ENCODE results near the gene ARHGAP29.

Gene ARHGAP29

DNA sequence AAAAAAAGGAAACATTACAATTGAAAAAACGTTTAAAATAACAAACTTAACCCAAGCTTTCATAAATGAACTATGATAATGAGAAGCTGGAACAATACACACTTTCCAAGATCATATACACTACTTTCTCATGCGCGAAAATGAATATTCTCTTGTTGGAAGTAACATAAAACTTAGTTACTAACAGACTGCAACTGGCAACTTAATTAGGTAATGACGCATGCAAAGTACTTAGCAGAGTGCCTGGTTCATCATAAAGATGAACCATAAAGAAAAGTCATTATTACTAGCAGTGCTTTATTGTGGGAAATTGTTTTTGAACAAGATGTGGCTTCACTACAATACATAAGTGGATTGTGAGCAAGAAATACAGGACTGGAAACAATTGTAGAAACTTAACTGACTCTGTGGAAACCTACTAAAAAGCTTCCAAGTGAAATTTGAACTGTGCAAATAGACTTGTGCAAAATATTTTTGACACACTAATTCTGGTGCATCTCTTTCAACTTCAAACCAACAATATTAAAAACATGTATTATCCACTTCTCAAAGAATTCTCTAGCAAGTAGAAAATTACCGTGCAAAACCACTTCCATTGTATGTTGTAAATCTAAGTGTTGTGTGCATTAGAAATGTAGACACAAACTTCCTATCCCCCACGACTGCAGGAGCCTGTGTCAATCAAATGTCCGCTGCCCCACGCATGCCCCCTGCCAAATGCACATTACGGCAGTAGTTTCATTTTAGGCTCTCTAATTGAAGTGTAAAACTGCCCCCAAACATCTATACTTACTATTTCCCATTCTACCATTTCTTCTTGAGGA is 2.0 kb downstream of the ARHGAP29 start:
- DNase-seq: no peak

DNA sequence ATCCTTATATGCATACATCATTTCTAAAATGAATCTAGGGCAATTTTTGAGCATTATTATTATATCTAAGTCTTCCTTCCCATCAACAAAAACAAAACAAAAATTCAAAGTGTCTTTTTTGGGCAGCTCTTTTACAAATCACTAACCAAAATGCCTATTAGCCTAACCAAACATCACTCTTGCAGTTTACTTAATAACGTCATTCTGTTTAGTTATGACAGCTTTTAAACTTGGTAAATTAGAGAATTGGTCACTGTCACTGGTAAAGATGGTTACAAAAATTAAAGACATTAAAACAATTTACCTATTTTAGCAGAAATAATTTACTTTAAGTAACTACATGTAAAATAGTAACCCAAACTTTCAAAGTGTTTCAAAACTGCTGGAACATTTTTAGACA is 2.8 kb downstream of the ARHGAP29 start:
- no peak for DNase-seq

DNA sequence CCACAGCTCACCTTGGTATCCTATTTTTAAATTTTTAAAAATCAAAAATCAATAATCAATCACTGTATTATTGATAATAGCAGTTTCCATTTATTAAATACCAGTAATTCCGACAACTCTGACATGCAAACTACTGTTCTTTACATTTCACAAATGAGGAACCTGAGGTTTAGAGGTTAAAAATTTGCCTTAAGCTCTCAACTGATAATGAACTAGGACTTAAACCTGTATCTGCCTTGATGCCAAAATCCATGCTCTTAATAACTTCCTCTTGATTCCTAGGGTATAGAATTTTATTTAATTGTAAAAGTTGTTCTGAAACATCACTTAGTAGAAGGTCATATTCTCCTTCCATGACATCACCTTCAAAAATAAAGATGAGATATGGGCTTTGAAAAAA is 5.6 kb downstream of the ARHGAP29 start:
- DNase-seq: no peak

DNA sequence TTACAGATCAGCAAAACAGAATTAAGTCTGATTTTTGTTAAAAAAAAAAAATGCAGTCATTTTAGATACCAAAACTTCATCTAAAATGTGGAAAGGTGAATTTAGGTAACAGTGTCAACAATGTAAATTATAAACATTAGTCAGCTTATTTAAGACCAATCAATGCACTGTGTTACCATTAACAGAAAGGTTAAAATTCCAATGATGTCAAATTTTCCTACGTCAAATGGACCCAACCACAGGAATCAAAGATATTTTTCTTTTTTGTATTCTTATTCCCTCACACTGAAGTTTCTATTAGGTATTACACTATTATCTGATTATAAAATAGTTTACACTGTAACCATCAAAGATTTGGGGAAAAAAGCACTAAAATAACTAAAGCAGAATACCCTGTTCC is 6.5 kb downstream of the ARHGAP29 start:
- DNase-seq: no peak

DNA sequence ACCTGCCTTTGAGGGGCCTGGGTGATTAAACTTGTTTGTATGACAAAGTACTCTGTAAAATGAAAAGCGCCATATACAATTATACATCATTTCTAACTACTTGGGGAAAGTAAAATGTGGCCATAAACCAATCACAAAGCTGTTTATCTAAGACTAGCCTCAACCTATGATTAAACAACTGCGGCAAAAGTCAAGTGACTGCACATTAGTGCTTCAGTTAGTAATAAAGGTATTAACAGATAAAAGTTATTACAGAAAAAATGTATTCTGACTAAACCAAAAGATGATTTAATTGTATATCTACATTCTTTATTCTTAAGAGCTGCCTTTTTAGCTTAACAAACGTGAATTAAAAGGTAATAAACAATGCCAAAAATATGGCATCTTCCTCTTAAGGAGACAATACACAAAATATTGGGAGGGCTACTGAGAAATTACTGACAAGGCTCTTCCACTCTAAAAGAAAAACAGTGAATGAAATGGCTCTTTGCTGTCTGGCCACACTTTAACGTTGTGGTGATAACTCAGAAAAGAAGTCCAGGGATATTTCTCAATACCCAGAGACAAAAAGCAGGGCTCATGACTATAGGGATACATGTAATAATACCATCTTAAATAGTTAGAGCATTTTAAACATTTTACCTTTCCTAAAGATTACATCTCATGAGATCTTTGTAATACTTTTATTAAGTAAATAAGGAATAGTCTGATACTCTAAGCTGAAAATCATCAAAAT is 8.6 kb downstream of the ARHGAP29 start:
- DNase-seq: no peak

DNA sequence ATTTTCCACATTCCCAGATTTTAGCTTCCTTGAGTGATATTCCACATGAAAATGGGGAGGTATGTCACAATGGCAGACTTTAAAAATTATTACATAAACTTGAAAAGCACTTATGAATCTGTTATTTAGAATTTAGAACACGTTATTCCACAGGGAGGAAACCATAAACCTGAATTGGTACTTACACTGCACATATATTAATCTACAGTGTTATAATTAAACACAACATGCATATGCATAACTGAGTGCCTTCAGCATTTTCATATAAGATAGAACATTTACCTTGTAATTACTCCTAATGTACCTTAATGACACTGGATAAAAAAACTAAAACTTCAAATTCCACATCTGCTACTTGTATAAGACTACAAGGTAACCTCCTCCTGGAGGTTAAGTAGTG is 9.8 kb downstream of the ARHGAP29 start:
- no peak for DNase-seq

DNA sequence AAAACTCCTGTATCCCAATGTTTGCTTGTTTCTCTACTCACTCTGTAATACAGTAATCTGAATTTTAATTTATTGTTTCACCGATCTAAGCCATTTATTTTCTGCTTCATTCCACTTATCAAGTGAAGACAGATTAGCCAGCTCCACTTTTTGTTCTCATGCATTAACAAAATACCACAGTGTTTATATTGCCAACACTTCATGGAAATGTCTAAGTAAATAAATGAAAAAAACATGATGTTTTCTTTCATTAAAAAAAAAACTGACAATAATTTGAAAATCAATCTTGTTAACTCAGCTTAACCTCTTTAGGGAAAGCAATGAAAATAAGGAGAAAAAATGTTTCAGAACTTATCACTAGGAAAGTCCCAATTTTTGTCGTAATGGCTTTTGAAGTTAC is 11.5 kb downstream of the ARHGAP29 start:
- no peak for DNase-seq

DNA sequence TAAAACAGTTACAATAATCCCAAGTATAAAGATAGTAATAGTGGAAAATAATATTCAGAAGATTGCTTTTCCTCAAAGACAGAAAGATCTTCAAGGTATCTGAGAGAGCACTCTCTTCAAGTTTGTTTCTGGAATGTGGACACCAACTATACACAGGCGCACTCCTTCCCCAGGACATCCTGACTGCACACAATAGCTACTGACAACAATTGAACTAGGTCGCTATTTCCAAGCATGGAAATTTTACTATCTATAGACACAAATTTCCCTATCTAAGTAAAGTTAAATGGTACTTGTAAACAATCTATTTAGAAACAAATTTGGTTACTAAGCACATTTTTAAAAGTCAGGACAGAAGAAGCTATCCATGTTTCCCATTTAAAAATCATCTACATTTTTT is 19.1 kb downstream of the ARHGAP29 start:
- no peak for DNase-seq

DNA sequence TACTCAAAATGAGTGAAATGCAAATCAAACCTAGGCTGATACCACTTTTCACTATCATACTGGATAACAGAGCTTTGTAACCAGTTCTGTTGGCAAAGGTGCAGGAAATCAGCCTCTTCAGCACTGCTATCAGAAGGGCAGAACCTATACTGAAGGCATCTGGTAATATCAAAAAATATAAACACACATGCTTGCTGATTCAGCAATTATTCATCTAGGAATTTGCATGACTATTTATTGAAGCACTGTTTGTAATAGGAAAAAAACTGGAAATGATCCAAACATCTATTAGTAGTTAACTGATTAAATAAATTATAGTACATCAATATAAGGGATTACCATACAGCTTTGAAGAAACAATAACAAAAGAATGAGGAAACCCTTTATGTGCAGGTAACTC is 21.4 kb downstream of the ARHGAP29 start:
- DNase-seq: no peak

DNA sequence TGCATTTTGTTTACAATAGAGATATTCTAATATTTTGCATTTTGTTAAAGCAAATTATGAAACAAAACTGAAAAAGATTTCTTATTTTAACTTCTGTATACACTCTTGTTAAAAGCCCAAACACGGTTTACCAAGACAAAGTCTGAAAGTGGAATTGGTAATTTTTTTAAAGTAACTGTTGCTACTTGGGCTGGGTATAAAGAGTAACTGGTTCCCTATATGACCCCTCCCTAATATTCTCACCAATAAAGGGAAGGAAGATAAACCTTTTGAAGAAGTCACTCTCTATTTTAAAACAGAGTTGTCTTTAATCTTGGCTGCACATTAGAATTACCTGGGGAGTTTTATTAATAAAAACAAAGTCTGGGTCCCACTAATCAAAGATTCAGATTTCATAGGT is 27.4 kb downstream of the ARHGAP29 start:
- DNase-seq: no peak

DNA sequence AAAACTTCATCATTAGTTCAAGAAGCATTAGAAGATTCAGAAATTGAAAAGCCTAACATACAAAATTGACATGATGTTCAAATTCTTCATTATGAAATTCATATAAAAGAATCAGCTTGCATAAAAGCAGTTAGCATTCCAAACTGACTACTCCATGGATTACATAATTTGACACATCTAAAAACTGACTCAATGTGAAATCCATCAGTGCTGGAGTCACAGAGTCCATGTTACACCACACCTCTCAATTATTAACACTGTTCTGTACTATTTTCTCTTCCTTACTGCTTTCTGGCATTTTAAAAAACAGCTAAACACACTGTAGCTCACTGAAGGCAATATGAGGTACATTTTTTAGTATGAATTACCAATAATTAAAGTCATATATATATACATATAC is 28.0 kb downstream of the ARHGAP29 start:
- DNase-seq: no peak

DNA sequence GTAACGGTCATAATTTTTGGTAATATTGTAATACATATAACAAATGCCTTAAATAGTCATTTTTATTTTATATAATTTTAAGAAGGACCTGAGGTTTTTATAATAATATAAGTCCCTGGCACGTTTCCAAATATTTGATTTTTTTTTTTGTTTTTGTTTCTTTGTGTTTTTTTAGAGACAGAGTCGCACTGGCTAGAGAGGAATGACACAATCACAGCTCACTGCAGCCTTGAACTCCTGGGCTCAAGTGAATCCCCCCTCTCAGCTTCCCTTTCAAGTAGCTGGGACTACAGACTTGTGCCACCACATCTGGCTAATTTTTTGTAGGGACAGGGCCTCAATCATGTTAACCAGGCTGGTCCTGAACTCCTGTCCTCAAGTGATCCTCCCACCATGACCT is 29.7 kb downstream of the ARHGAP29 start:
- no peak for DNase-seq

DNA sequence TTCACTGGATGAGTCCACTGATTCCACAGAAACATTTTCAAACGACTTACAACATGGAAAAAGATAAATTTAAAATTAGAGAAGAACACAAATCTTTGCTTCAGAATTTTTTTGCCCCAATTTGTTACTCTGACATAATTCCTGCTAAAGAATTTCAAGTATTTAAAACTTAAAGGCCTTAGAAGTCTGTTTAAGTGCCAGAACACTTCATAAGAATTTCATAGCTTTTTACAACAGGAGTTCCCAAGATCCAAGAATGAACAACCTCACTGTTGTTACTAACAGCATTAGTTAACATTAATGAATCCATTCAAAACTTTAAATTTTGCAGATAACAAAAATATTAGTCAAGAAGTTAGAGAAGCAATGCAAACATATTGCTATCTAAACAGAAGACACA is 31.7 kb downstream of the ARHGAP29 start:
- DNase-seq: no peak

DNA sequence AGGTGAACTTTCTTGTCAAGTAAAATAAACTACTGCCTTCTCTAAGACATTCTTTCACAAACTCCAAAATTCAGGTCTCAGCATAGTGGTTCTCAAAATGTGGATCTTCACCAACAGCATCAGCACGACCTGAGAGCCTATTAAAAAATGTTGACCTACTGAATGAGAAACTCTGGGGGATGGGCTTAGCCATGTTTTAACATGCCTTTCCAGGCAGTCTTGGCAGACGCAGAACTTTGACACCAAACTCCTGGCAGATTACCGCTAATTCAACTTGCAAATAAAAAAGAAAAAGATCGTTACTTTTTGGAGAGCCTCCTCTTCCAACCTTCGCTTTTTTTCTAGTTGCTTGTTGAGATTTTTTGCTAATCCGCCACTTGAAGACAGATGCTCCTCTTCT is 35.1 kb downstream of the ARHGAP29 start:
- DNase-seq: no peak

DNA sequence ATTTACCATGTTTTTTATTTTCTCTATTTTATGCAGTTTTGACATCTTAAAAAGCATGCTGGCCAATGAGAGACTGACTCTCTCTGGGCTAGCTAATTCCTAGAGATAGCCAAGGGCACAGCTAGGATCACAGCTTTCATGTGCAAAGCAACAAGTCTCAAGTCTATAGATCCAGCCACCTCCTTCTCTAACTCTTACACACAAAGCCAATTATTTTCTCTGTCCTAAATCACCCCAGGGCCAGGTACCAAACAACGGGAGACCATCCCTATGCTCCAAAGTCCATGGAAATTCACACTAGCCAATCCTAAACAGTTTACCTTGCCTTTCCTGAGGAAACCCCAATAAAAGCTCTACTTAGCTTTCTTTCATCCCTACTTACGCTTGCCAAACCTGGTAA is 38.0 kb downstream of the ARHGAP29 start:
- DNase-seq: no peak

DNA sequence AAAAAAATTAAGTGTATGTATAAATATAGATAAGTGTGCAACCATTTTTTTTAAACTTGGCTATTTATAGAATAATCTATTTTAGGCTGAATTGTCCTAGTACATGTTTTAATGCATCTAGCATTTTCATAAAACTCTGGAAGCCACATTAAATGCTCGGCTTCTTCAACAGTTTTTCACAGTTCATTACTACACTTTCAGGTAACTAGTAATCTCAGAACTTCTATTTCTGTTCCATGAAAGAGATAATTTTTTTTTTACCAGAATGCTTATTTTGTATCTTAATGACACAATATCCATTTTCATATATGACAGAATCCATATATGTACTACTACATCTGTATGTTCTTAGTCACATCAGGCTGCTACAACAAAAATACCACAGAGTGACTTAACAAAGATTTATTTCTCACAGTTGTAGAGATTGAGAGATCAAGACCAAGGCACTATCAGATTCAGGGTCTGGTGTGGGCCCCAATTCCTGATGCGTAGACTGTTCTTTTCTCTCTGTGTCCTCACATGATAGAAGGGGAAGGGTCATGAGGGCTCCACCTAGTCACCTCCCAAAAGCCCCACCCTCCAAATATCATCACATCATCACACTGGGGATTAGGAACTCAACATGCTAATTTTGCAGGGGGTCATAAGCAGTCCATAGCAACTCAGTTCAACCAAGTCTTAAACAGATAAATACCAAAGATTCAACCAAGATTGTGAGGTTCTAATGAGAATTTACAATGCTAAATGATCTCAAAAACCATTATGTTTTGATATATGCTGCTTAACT is 43.1 kb downstream of the ARHGAP29 start:
- no peak for DNase-seq

DNA sequence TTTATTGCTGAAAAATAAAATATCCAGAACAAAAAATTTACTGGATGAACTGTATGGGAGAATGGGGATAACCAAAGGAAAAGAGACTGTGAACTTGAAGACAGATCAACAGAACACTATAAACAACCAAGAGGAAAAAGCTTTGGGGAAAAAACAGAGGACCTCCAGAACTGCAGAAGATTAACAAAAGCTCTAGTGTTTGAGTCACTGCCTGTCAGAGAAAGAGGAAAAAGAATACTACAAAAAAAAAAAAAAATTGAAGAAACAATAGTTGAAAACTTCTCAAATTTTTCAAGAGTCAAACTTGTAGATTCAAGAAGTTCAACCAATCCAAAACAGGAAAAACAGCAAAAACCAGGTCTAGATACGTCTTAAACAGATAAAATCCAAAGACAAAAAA is 44.3 kb downstream of the ARHGAP29 start:
- no peak for DNase-seq

DNA sequence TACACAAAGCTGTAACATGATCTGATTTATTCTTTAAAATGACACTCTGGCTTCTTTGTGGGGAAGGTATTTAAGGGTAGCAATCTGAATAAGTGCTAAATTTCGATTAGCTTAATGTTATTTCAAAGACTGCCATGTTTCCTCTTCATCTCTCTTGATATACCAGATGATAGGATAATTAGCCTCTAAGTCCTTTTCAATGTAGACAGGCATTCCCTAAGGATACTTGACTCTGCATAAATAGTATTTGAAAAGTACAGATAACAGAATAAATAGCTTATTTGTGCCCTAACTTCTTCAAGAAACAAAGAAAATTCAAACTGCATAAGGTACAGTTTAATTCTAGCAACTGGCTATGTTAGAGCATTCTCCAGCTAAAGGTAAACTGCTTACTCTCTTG is 46.2 kb downstream of the ARHGAP29 start:
- DNase-seq: no peak

DNA sequence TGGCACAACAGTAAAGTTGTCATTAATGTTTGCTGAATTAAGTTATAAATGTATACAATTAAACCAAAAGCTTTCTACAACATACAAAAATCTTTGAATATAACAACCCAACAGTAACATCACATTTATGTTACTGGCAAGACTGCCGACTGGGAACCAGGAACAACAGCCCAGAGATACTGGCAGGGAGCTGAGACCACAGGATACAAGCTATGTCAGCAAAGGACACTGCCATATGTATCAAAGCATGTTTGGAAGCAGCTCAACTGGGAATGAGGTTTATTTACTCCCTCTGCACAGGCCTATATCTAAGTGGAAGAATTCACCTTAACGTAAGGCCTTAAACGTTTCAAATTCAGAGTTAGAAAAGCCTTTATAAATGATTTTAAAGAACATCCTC is 50.4 kb downstream of the ARHGAP29 start:
- no peak for DNase-seq

DNA sequence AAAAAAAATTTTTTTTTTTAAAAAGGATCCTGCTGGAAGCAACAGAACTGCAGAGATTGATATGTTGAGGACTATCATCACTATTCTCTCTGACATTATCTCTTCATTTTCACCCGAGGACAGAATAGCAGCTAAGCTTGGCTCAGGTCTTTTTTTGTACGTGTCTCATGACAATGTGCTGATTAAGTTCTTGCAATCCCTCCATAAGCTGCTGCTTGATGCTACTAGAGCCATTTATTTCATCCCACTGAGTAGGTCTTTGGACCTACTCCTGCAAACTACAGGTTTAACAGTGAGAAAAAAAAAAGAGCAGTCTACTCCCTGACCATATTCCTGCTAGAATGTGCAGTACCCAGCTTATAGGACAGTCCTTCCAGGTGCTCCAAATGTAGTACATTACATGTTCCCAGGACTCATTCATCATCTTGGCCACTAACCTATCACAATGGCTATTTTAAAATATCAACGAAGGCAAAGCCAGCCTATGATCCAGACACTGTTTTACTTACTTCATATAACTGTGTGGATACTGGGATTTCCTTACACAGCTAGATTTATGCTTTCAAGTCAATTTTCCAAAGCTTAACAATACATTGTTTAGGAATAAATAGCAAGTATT is 54.1 kb downstream of the ARHGAP29 start:
- no peak for DNase-seq

DNA sequence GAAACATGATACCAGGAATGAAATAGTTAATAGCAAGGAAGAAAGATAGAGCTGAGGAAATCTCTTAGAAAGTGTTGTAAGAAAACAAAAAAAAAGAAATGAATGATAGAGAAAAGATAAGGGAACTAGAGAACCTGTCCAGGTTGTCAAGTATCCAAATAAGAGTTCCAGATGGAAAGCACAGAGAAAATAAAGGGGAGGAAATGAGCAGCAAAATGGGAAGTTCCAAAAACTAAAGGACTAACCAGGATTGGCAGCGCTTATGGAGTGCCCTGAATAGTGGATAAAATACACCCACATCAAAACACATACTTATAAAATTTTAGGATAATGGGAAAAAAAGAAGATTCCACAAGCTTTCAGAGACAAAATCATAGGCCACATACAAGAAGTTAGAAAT is 55.2 kb downstream of the ARHGAP29 start:
- no peak for DNase-seq

DNA sequence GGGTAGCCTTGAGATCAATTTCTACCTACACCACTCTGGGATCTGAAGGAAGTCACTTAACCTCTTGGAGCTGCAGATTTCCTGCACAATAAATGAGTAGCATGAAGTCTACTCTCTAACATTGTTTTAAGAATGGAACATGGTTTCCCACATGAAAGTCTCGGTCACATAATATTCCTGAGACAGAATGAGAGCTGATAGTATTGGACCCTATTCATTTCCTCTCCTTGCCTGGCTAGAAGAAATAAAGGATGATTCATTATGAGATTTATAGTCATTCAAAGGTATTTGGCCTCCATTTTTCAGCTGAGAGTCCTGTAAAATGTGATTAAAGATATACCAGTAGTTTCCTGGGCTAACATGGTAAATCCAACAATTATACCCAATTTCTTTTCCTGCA is 56.7 kb downstream of the ARHGAP29 start:
- no peak for DNase-seq

DNA sequence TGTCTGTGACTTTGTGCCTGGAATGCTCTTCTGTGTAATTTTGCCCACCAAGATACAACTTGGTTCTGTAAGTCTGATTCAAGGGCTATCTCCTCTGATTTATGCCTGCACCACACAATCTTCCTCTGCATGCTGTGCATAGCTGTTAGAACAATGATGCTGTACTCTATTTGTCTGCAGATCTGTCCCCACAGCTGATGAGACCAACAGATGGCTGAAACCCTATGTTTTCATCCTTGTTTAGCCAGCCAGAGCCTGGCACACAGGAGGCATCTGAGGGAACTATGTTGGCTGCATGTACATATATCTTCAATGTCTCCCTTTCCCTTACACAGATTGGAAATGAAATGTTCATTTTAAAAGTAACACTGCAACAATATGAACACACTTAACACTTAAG is 58.5 kb downstream of the ARHGAP29 start:
- no peak for DNase-seq
